K562 (cell line): ENCODE results near the gene AKNAD1. TPM values are rescaled to one million over a fixed set of nuclear protein-coding genes. Genes with fewer than 3 reads are reported as not detected.

Experiments
- ARHGAP35 ChIP-seq: fragments of 450-650 bp; IDR thresholded peaks from 2 replicates; pipeline ENCODE4 v1.6.1; 2018; ENCODE audit not compliant: partially characterized antibody
- ASH1L ChIP-seq: fragments of 450-650 bp; IDR thresholded peaks from 2 replicates; pipeline ENCODE4 v1.6.1; 2018; ENCODE audit warnings: borderline replicate concordance, mild to moderate bottlenecking, low read depth; ENCODE audit not compliant: partially characterized antibody
- CAMTA2 ChIP-seq: fragments of 250-450 bp; sonication (Bioruptor Pico); conservative IDR thresholded peaks from 2 replicates; pipeline ENCODE4 v1.5.1; 2022
- CXXC5 ChIP-seq: fragments of 250-450 bp; sonication (Bioruptor Pico); IDR thresholded peaks from 2 replicates; pipeline ENCODE4 v1.8.0; 2022; ENCODE audit warnings: inconsistent platforms, mild to moderate bottlenecking, moderate library complexity
- E2F1 ChIP-seq: sonication (generic); formaldehyde crosslinking; IDR thresholded peaks from 2 replicates; pipeline ENCODE4 v1.8.1; 2023; ENCODE audit warnings: mild to moderate bottlenecking, missing genetic modification reagents, moderate library complexity
- E2F3 ChIP-seq: fragments of 250-450 bp; sonication (Bioruptor Pico); IDR thresholded peaks from 2 replicates; pipeline ENCODE4 v1.4.0; 2020; ENCODE audit warnings: mild to moderate bottlenecking
- EZH2 ChIP-seq: IDR thresholded peaks from 2 replicates; pipeline ENCODE4 v1.6.1; 2012; ENCODE audit warnings: low read depth, mild to moderate bottlenecking, inconsistent platforms, low read length, borderline replicate concordance
- HDAC8 ChIP-seq: fragments of 450-650 bp; IDR thresholded peaks from 2 replicates; pipeline ENCODE4 v1.6.1; 2016; ENCODE audit warnings: mild to moderate bottlenecking, missing genetic modification characterization, moderate library complexity, missing compliant biosample characterization
- KAT7 ChIP-seq: sonication (generic); formaldehyde crosslinking; IDR thresholded peaks from 2 replicates; pipeline ENCODE4 v1.8.0; 2022; ENCODE audit warnings: missing genetic modification reagents, mild to moderate bottlenecking, borderline replicate concordance
- LEF1 ChIP-seq: fragments of 450-650 bp; IDR thresholded peaks from 2 replicates; pipeline ENCODE4 v1.6.1; 2016; ENCODE audit warnings: mild to moderate bottlenecking
- MBD2 ChIP-seq: sonication (generic); IDR thresholded peaks from 2 replicates; pipeline ENCODE4 v1.6.1; 2016; ENCODE audit warnings: low read depth, borderline replicate concordance
- NFE2L1 ChIP-seq: fragments of 450-650 bp; IDR thresholded peaks from 2 replicates; pipeline ENCODE4 v1.6.1; 2016; ENCODE audit warnings: missing genetic modification characterization, low read depth, mild to moderate bottlenecking, missing compliant biosample characterization, moderate library complexity, borderline replicate concordance
- NFIX ChIP-seq: fragments of 250-450 bp; sonication (Bioruptor Pico); IDR thresholded peaks from 2 replicates; pipeline ENCODE4 v1.4.0; 2020; ENCODE audit warnings: low read depth, mild to moderate bottlenecking, moderate library complexity
- RB1 ChIP-seq: fragments of 450-650 bp; IDR thresholded peaks from 2 replicates; pipeline ENCODE4 v1.6.1; 2017; ENCODE audit warnings: low read depth, mild to moderate bottlenecking
- SPI1 ChIP-seq: IDR thresholded peaks from 2 replicates; pipeline ENCODE4 v1.6.1; 2011; ENCODE audit warnings: low read depth, low read length, control low read depth, borderline replicate concordance
- TAL1 ChIP-seq: fragments of 450-650 bp; IDR thresholded peaks from 2 replicates; pipeline ENCODE4 v1.6.1; 2016; ENCODE audit warnings: mild to moderate bottlenecking
- TCFL5 ChIP-seq: fragments of 250-450 bp; sonication (Bioruptor Pico); conservative IDR thresholded peaks from 2 replicates; pipeline ENCODE4 v1.6.1; 2021; ENCODE audit warnings: mild to moderate bottlenecking, moderate library complexity, matching md5 sums
- ZNF133 ChIP-seq: fragments of 250-450 bp; sonication (Bioruptor Pico); IDR thresholded peaks from 2 replicates; pipeline ENCODE4 v1.4.0; 2020; ENCODE audit warnings: mild to moderate bottlenecking
- ZNF134 ChIP-seq: fragments of 250-450 bp; sonication (Bioruptor Pico); conservative IDR thresholded peaks from 2 replicates; pipeline ENCODE4 v1.4.0; 2020
- ZNF175 ChIP-seq: fragments of 200-800 bp; sonication (Bioruptor generic); IDR thresholded peaks from 2 replicates; pipeline ENCODE4 v1.6.1; 2016; ENCODE audit warnings: low read depth, mild to moderate bottlenecking, missing genetic modification characterization, missing compliant biosample characterization
- ZNF184 ChIP-seq: sonication (generic); formaldehyde crosslinking; IDR thresholded peaks from 2 replicates; pipeline ENCODE4 v1.5.0; 2020; ENCODE audit warnings: missing genetic modification reagents
- ZNF277 ChIP-seq: fragments of 250-450 bp; sonication (Bioruptor Pico); IDR thresholded peaks from 2 replicates; pipeline ENCODE4 v1.8.0; 2022; ENCODE audit warnings: inconsistent platforms, mild to moderate bottlenecking, moderate library complexity, borderline replicate concordance
- ZNF584 ChIP-seq: fragments of 200-800 bp; sonication (Bioruptor generic); IDR thresholded peaks from 2 replicates; pipeline ENCODE4 v1.6.1; 2016; ENCODE audit warnings: low read depth, mild to moderate bottlenecking, missing genetic modification characterization, missing compliant biosample characterization
- ZZZ3 ChIP-seq: fragments of 450-650 bp; IDR thresholded peaks from 2 replicates; pipeline ENCODE4 v1.6.1; 2016; ENCODE audit warnings: antibody characterized with exemption, mild to moderate bottlenecking, moderate library complexity
- polyA plus RNA-seq, 8 experiments: library from polyadenylated mRNA; depleted of rRNA in 4 of 8; stranded (reverse) in 5 of 8; unstranded in 3 of 8; fragments of >200 nt; fragmentation: Nextera tagmentation in 2 of 8; fragmentation: Illumina TruSeq in 1 of 8; extraction: Ambion mirVana in 2 of 8; extraction: Trizol in 1 of 8; gene quantifications; 2 replicates each; pipeline versions ENCODE4 v1.2.1 to v1.2.3, GENCODE V29; 2011 to 2014; ENCODE audit warnings: inconsistent platforms in 1 of 8, missing spikeins in 1 of 8
- total RNA-seq, 7 experiments: library from RNA; depleted of rRNA in 6 of 7; stranded (reverse); fragments of >200 nt in 6 of 7; fragmentation: Illumina TruSeq in 2 of 7; extraction: Trizol in 2 of 7; gene quantifications; 2 replicates each; pipeline versions ENCODE4 v1.2.1 to v1.2.3, GENCODE V29; 2011 to 2021; ENCODE audit warnings: low replicate concordance in 1 of 7
- TF ChIP-seq, protein P1 (sequence below): fragments of 450-650 bp; IDR thresholded peaks from 2 replicates; pipeline ENCODE4 v1.6.1; 2018; ENCODE audit not compliant: partially characterized antibody

The AKNAD1 gene
- total and polyA plus RNA-seq, 9 of the 15 experiments (the other 6 are each of a cell fraction or from before 2014, with no cell fraction given): 0.13 to 0.30 TPM; not detected in 7

GRCh38 chr1:108780937-108781574 lies 75.8 kb downstream of the AKNAD1 start (continued):
- TF ChIP-seq ZNF184 (CRISPR knock-in tag) (no peak), MBD2 (peak; percentile 19; the same call in 1 of the 2 replicates), ZNF133 (CRISPR knock-in tag) (no peak), ZNF277 (CRISPR knock-in tag) (no peak), ZNF134 (CRISPR knock-in tag) (no peak), E2F1 (CRISPR knock-in tag) (no peak), HDAC8 (tag) (no peak), CAMTA2 (CRISPR knock-in tag) (no peak), ZZZ3 (no peak), EZH2 (no peak), NFE2L1 (tag) (no peak), LEF1 (no peak), NFIX (CRISPR knock-in tag) (no peak), ASH1L (no peak), ZNF584 (no peak), CXXC5 (CRISPR knock-in tag) (no peak), RB1 (no peak), KAT7 (no peak), TCFL5 (CRISPR knock-in tag) (no peak), SPI1 (no peak), ZNF175 (CRISPR knock-in tag) (no peak), TAL1 (peak; percentile 80), ARHGAP35 (no peak), E2F3 (CRISPR knock-in tag) (no peak)
- TF ChIP-seq, protein P1, sequence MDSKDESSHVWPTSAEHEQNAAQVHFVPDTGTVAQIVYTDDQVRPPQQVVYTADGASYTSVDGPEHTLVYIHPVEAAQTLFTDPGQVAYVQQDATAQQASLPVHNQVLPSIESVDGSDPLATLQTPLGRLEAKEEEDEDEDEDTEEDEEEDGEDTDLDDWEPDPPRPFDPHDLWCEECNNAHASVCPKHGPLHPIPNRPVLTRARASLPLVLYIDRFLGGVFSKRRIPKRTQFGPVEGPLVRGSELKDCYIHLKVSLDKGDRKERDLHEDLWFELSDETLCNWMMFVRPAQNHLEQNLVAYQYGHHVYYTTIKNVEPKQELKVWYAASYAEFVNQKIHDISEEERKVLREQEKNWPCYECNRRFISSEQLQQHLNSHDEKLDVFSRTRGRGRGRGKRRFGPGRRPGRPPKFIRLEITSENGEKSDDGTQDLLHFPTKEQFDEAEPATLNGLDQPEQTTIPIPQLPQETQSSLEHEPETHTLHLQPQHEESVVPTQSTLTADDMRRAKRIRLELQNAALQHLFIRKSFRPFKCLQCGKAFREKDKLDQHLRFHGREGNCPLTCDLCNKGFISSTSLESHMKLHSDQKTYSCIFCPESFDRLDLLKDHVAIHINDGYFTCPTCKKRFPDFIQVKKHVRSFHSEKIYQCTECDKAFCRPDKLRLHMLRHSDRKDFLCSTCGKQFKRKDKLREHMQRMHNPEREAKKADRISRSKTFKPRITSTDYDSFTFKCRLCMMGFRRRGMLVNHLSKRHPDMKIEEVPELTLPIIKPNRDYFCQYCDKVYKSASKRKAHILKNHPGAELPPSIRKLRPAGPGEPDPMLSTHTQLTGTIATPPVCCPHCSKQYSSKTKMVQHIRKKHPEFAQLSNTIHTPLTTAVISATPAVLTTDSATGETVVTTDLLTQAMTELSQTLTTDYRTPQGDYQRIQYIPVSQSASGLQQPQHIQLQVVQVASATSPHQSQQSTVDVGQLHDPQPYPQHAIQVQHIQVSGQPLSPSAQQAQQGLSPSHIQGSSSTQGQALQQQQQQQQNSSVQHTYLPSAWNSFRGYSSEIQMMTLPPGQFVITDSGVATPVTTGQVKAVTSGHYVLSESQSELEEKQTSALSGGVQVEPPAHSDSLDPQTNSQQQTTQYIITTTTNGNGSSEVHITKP: no peak
